ENCODE data around the gene SCEL.

SCEL gene

GRCh38 chr13:77548095-77548494, 12.6 kb downstream of the SCEL start:
- Histone ChIP-seq H3K27me3 (ENCODE audit: insufficient read depth, low read length) (no peaks in the 10 kb centered on the region), H3F3A (ENCODE audit: insufficient read depth, low read length) (no peaks in the 10 kb centered on the region), H4K20me1 (ENCODE audit: insufficient read depth, low read length) (no peaks in the 10 kb centered on the region), H3K4me3 (ENCODE audit: low read depth, low read length, poor library complexity, severe bottlenecking) (no peak overlapping the region), H3K4me1 (ENCODE audit: insufficient read depth, low read length, severe bottlenecking) (no peaks in the 10 kb centered on the region), H3K4me2 (ENCODE audit: low read length) (no peak overlapping the region), H3K9me2 (ENCODE audit: low read depth, low read length) (no peaks in the 10 kb centered on the region), H3K79me2 (ENCODE audit: insufficient read depth, low read length) (no peaks in the 10 kb centered on the region), H3K9ac (ENCODE audit: low read length) (no peak overlapping the region), H3K36me3 (ENCODE audit: insufficient read depth, low read length) (no peaks in the 10 kb centered on the region), H3K9me3 (ENCODE audit: low read length) (no peaks in the 10 kb centered on the region), H2AFZ (ENCODE audit: low read length) (no peak overlapping the region), H3K27ac (ENCODE audit: low read depth, low read length, poor library complexity, severe bottlenecking) (no peak overlapping the region)
- TF ChIP-seq CTCF (IDR thresholded peaks at IDR 0.05; ENCODE audit: low read length), result no peak
- no peak for TF ChIP-seq EZH2 (IDR thresholded peaks at IDR 0.05; ENCODE audit: borderline replicate concordance, low read length)

GRCh38 chr13:77548594-77548993, 13.1 kb downstream of the SCEL start:
- Histone ChIP-seq H2AFZ (ENCODE audit: low read length) (no peak overlapping the region), H4K20me1 (ENCODE audit: insufficient read depth, low read length) (no peaks in the 10 kb centered on the region), H3K27me3 (ENCODE audit: insufficient read depth, low read length) (no peaks in the 10 kb centered on the region), H3K4me2 (ENCODE audit: low read length) (no peak overlapping the region), H3K9me2 (ENCODE audit: low read depth, low read length) (no peaks in the 10 kb centered on the region), H3K79me2 (ENCODE audit: insufficient read depth, low read length) (no peaks in the 10 kb centered on the region), H3K4me1 (ENCODE audit: insufficient read depth, low read length, severe bottlenecking) (no peaks in the 10 kb centered on the region), H3K27ac (ENCODE audit: low read depth, low read length, poor library complexity, severe bottlenecking) (no peak overlapping the region), H3F3A (ENCODE audit: insufficient read depth, low read length) (no peaks in the 10 kb centered on the region), H3K36me3 (ENCODE audit: insufficient read depth, low read length) (no peaks in the 10 kb centered on the region), H3K9ac (ENCODE audit: low read length) (no peak overlapping the region), H3K9me3 (ENCODE audit: low read length) (no peaks in the 10 kb centered on the region), H3K4me3 (ENCODE audit: low read depth, low read length, poor library complexity, severe bottlenecking) (no peak overlapping the region)
- no peak for TF ChIP-seq CTCF (IDR thresholded peaks at IDR 0.05; ENCODE audit: low read length)
- TF ChIP-seq EZH2 (IDR thresholded peaks at IDR 0.05; ENCODE audit: borderline replicate concordance, low read length), result no peak

GRCh38 chr13:77554069-77554468, 18.6 kb downstream of the SCEL start:
- H3K9ac ChIP-seq (ENCODE audit: low read length), result no peak overlapping the region
- H4K20me1 ChIP-seq (ENCODE audit: insufficient read depth, low read length), result no peaks in the 10 kb centered on the region
- no peaks in the 10 kb centered on the region for H3F3A ChIP-seq (ENCODE audit: insufficient read depth, low read length)
- H3K27ac ChIP-seq (ENCODE audit: low read depth, low read length, poor library complexity, severe bottlenecking), result no peak overlapping the region
- no peaks in the 10 kb centered on the region for H3K79me2 ChIP-seq (ENCODE audit: insufficient read depth, low read length)
- H2AFZ ChIP-seq (ENCODE audit: low read length), result no peak overlapping the region
- no peak overlapping the region for H3K4me3 ChIP-seq (ENCODE audit: low read depth, low read length, poor library complexity, severe bottlenecking)
- no peaks in the 10 kb centered on the region for H3K9me3 ChIP-seq (ENCODE audit: low read length)
- H3K36me3 ChIP-seq (ENCODE audit: insufficient read depth, low read length), result no peaks in the 10 kb centered on the region
- no peak overlapping the region for H3K4me2 ChIP-seq (ENCODE audit: low read length)
- H3K4me1 ChIP-seq (ENCODE audit: insufficient read depth, low read length, severe bottlenecking), result no peaks in the 10 kb centered on the region
- H3K27me3 ChIP-seq (ENCODE audit: insufficient read depth, low read length), result no peaks in the 10 kb centered on the region
- H3K9me2 ChIP-seq (ENCODE audit: low read depth, low read length), result no peaks in the 10 kb centered on the region
- no peak for TF ChIP-seq EZH2 (IDR thresholded peaks at IDR 0.05; ENCODE audit: borderline replicate concordance, low read length)
- no peak for TF ChIP-seq CTCF (IDR thresholded peaks at IDR 0.05; ENCODE audit: low read length)
